IPS-15b (cell line): ENCODE data around the gene ERCC1.
"Not testable (repeated sequence)": the region's sequence is repeated elsewhere in the genome, so short reads cannot be mapped to it uniquely, and the experiment has no call there.

Experiments used
- H3K27me3 ChIP-seq: one replicate; pipeline ENCODE4 v1.6.1; 2013; ENCODE audit warnings: low read length; ENCODE audit not compliant: control insufficient read depth, insufficient read depth
- H3K36me3 ChIP-seq: one replicate; pipeline ENCODE4 v1.6.1; 2013; ENCODE audit warnings: low read length; ENCODE audit not compliant: control insufficient read depth, insufficient read depth
- H3K4me1 ChIP-seq: one replicate; pipeline ENCODE4 v1.6.1; 2013; ENCODE audit warnings: mild to moderate bottlenecking, low read length; ENCODE audit not compliant: control insufficient read depth, insufficient read depth
- H3K4me3 ChIP-seq: one replicate; pipeline ENCODE4 v1.5.1; 2013; ENCODE audit warnings: low read depth, low read length
- H3K9ac ChIP-seq: one replicate; pipeline ENCODE4 v1.6.1; 2013; ENCODE audit warnings: low read depth, mild to moderate bottlenecking, low read length
- H3K9me3 ChIP-seq: one replicate; pipeline ENCODE4 v1.6.1; 2013; ENCODE audit warnings: mild to moderate bottlenecking, low read length; ENCODE audit not compliant: control insufficient read depth, insufficient read depth

The ERCC1 gene

GRCh38 chr19:45440873-45441654, 17.3 kb upstream of the ERCC1 start:
- H3K9ac ChIP-seq = no peak overlapping the region
- H3K27me3 ChIP-seq = peaks cover 27% of the 10 kb centered on the region
- no peak overlapping the region for H3K4me3 ChIP-seq
- no peaks in the 10 kb centered on the region for H3K4me1 ChIP-seq
- no peaks in the 10 kb centered on the region for H3K36me3 ChIP-seq
- H3K9me3 ChIP-seq = no peaks in the 10 kb centered on the region

GRCh38 chr19:45440259-45440638, 16.5 kb upstream of the ERCC1 start:
- Histone ChIP-seq H3K9me3 (no peaks in the 10 kb centered on the region), H3K4me3 (peak overlapping the region; percentile 46), H3K4me1 (no peaks in the 10 kb centered on the region), H3K27me3 (peaks cover 24% of the 10 kb centered on the region), H3K9ac (no peak overlapping the region), H3K36me3 (no peaks in the 10 kb centered on the region)

DNA sequence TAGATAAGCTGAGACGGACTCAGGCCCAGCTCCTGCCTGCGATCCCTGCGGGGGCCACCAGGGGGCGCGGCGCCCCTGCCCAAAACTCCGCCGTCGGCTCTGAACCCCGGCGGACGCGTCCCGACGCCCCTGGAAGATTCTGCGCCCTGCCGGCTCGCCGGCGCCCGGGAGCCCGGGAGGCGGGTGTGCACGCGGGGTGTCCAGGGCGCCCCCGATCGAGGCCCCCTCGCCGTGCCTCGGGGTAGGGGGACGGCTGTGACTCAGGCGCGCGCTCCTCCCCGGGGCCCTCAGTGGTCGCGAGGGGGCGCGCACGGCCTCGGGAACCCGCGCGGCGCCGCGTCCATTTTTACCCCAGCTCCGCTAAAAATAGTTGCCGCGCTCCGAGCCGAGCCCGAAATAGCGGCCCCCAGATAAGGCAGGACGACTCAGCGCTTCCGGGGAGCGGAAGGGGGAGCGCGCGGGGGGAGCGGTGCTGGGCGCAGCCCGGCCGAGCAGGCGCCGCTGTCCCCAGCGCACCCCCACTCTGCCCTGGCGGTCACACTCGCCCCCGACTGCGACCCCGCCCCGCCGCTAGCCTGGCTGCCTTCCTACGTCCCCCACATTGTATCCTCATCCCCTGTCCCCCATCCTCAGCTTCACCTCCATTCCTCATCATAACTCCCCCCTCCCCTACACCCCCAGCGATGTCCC, 16.0 kb upstream of the ERCC1 start:
- Histone ChIP-seq H3K4me3 (peak overlapping the region; percentile 46), H3K27me3 (peaks cover 19% of the 10 kb centered on the region), H3K4me1 (no peaks in the 10 kb centered on the region), H3K36me3 (no peaks in the 10 kb centered on the region), H3K9ac (no peak overlapping the region), H3K9me3 (no peaks in the 10 kb centered on the region)

DNA sequence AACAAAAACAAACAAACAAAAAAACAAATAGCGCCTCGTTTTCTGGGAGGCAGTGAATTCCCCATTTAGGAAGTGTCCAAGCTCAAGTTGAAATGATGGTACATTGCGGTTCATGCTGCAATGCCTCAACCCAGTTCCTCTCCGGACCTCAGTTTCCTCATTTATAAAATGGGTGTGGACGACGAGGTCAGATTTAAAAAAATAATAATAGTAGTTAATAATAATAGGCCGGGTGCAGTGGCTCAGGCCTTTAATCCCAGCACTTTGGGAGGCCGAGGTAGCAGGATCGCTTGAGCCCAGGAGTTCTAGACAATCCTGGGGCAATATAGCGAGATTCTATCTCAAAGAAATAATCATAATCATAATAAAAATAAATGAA, 15.5 kb upstream of the ERCC1 start:
- no peaks in the 10 kb centered on the region for H3K4me1 ChIP-seq

DNA sequence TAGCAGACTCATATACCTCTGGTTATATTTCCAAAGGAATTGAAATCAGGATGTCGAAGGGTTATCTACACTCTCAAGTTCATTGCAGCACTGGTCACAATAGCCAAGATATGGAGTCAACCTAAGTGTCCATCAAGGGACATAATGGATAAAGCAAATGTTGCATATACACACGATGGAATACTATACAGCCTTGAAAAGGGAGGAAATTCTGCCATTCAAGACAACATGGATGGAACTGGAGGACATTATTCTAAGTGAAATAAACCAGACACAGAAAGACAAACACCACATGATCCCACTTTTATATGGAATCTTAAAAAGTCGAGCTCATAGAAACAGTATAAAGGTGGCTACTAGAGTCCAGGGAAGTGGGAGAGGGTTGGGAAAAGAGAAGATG, 13.6 kb upstream of the ERCC1 start:
- Histone ChIP-seq H3K9ac (no peak overlapping the region), H3K9me3 (no peaks in the 10 kb centered on the region), H3K4me1 (no peaks in the 10 kb centered on the region)

More for the DNA sequence above, 15.5 kb upstream of the ERCC1 start:
- Histone ChIP-seq H3K4me3 (no peak overlapping the region), H3K9ac (no peak overlapping the region), H3K27me3 (peaks cover 18% of the 10 kb centered on the region), H3K36me3 (no peaks in the 10 kb centered on the region), H3K9me3 (no peaks in the 10 kb centered on the region)

DNA sequence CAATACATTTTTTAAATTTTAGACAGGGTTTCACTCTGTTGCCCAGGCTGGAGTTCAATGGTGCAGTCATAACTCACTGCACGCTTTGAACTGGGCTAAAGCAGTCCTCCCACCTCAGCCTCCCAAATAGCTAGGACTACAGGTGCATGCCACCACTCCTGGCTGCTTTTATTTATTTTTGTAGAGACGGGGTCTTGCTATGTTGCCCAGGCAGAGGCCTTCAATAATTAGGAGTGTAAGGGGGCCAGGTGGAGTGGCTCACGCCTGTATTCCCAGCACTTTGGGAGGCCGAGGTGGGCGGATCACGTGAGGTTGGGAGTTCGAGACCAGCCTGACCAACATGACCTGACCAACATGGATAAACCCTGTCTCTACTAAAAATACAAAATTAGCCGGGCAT, 8.8 kb upstream of the ERCC1 start:
- not testable (repeated sequence) for H3K36me3 ChIP-seq, H3K27me3 ChIP-seq, H3K4me3 ChIP-seq, H3K4me1 ChIP-seq, H3K9ac ChIP-seq, H3K9me3 ChIP-seq

More for the DNA sequence above, 13.6 kb upstream of the ERCC1 start:
- peaks cover 11% of the 10 kb centered on the region for H3K27me3 ChIP-seq
- H3K36me3 ChIP-seq = no peaks in the 10 kb centered on the region
- no peak overlapping the region for H3K4me3 ChIP-seq

DNA sequence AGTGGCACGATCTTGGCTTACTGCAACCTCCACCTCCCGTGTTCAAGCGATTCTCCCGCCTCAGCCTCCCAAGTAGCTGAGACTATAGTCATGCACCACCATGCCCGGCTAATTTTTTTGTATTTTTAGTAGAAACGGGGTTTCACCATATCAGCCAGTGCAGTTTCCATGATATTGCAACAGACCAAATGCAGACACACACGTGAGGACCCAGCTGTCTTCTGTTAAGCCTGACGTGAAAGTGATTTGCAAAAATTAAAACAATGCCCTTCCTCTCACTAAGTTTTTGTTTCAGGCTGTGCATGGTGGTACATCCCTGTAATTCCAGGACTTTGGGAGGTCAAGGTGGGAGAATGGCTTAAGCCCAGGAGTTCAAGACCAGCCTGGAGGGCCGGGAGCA, 7.3 kb upstream of the ERCC1 start:
- not testable (repeated sequence) for H3K4me3 ChIP-seq, H3K4me1 ChIP-seq, H3K27me3 ChIP-seq, H3K9ac ChIP-seq, H3K9me3 ChIP-seq, H3K36me3 ChIP-seq

GRCh38 chr19:45429896-45430295, 6.2 kb upstream of the ERCC1 start:
- H3K9me3 ChIP-seq, H3K4me1 ChIP-seq, H3K4me3 ChIP-seq, H3K27me3 ChIP-seq, H3K9ac ChIP-seq, H3K36me3 ChIP-seq: not testable (repeated sequence)

DNA sequence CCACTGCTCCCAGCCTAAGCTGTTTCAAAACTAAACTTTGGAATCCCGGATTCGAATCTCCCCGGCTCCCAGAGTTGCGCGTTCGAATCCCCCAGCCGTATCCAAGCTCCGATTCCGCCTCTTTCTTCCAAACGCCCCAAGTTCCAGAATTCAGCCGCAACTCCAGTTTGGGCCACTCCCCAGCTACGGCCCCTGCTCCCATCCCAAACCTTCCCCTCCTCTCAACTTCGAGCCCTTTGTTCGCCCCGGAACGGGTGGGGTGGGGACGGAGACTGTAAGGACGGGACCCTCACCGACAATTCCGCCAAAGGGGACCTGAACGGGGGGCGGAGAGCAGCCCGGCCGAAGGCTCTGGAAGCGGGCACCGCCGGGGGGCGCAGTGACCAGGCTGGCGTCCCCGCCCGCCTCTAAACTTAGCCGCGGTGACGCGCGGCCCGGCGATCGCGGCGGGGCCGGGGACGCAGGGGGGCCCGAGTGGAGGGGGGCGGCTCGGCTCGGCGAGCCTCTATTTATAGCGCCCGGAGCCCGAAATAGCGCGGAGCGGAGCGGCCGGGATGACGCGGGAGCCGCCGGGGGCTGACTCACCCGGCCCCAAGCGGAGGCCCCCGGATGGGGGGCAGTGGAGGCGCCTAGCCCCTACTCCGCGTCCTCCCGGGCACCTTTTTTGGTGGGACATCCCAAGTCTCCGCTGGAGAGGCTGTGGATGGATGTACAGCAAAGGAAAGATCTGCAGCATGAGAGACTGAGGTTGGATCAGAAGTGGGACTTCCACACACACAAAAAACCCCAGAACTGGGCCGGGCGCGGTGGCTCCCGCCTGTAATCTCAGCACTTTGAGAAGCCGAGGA, 4.9 kb upstream of the ERCC1 start:
- no peaks in the 10 kb centered on the region for H3K36me3 ChIP-seq
- no peak overlapping the region for H3K9ac ChIP-seq
- no peaks in the 10 kb centered on the region for H3K4me1 ChIP-seq
- H3K27me3 ChIP-seq = no peaks in the 10 kb centered on the region
- peak overlapping the region; percentile 58 for H3K4me3 ChIP-seq
- no peaks in the 10 kb centered on the region for H3K9me3 ChIP-seq

- Histone ChIP-seq H3K4me3 (peak overlapping the region; percentile 93), H3K4me1 (peaks cover 2% of the 10 kb centered on the region), H3K36me3 (peaks cover 11% of the 10 kb centered on the region), H3K27me3 (no peaks in the 10 kb centered on the region), H3K9me3 (no peaks in the 10 kb centered on the region), H3K9ac (peak overlapping the region; percentile 93)
Observed at GRCh38 chr19:45424191-45425058, 708 bp upstream of the ERCC1 start.

DNA sequence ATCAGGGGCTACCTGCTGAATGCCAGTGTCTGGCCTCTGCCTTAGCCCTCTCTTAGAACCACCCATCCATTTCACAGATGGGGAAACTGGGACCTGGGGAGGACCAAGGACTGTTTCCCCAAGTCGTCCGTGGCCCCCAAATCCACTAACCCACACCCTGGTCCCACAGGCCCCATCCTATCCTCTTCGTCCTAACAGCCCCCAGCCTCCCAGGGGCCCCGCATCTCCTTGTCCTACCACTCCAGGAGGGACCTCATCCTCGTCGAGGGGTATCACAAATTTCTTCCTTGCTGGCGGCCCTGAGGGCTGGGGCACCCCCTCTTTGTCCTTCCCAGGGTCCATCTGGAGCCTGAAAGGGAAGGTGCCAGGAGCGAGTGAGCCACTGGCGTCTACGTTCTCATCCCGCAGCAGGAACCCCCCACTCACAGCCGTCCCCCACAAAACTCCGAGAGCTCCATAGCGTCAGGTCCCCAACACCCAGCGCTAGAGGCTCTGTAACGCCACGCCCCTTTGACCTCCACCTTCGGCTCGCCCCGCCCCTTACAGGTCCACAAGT, 606 bp downstream of the ERCC1 start:
- Histone ChIP-seq H3K9me3 (no peaks in the 10 kb centered on the region), H3K27me3 (no peaks in the 10 kb centered on the region), H3K4me1 (peaks cover 2% of the 10 kb centered on the region), H3K4me3 (peak overlapping the region; percentile 93), H3K36me3 (peaks cover 13% of the 10 kb centered on the region), H3K9ac (peak overlapping the region; percentile 76)
